ENCODE measurements around the gene TARM1.

DNA sequence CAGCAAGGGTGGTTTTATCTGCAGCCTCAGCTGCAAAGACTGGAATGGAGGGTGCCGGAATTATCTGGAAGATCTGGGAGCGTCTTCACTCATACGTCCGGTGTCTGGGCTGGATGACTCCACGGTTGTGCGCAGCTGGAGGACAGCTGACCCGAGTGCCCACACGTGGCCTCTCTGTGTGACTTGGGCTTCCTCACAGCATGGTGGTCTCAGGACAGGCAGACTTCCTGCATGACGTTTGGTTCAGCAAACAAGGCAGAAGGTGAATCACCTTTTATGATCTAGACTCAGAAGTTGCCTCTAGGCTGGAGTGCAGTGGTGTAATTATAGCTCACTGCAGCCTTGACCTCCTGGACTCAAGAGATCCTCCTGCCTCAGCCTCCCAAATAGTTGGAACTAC lies 56.5 kb downstream of the TARM1 start:
- TF ChIP-seq, protein P1, sequence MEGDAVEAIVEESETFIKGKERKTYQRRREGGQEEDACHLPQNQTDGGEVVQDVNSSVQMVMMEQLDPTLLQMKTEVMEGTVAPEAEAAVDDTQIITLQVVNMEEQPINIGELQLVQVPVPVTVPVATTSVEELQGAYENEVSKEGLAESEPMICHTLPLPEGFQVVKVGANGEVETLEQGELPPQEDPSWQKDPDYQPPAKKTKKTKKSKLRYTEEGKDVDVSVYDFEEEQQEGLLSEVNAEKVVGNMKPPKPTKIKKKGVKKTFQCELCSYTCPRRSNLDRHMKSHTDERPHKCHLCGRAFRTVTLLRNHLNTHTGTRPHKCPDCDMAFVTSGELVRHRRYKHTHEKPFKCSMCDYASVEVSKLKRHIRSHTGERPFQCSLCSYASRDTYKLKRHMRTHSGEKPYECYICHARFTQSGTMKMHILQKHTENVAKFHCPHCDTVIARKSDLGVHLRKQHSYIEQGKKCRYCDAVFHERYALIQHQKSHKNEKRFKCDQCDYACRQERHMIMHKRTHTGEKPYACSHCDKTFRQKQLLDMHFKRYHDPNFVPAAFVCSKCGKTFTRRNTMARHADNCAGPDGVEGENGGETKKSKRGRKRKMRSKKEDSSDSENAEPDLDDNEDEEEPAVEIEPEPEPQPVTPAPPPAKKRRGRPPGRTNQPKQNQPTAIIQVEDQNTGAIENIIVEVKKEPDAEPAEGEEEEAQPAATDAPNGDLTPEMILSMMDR (IDR thresholded peaks at IDR 0.05): no peak
- TF ChIP-seq, protein P2, sequence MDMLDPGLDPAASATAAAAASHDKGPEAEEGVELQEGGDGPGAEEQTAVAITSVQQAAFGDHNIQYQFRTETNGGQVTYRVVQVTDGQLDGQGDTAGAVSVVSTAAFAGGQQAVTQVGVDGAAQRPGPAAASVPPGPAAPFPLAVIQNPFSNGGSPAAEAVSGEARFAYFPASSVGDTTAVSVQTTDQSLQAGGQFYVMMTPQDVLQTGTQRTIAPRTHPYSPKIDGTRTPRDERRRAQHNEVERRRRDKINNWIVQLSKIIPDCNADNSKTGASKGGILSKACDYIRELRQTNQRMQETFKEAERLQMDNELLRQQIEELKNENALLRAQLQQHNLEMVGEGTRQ (IDR thresholded peaks at IDR 0.05; ENCODE audit: borderline replicate concordance, low read depth, low read length): no peak
- TF ChIP-seq EP300 (IDR thresholded peaks at IDR 0.05; ENCODE audit: borderline replicate concordance in 1 of 2, low read depth in 1 of 2, low read length in 1 of 2): no peak
- no peak for TF ChIP-seq CHD2 (IDR thresholded peaks at IDR 0.05; ENCODE audit: low read length, partially characterized antibody)
- TF ChIP-seq RAD21 (IDR thresholded peaks at IDR 0.05; ENCODE audit: low read length): no peak
- no peak for TF ChIP-seq POLR2AphosphoS5 (IDR thresholded peaks at IDR 0.05; ENCODE audit: low read depth, low read length)
- no peak for TF ChIP-seq YY1 (IDR thresholded peaks at IDR 0.05; ENCODE audit: low read depth)
- TF ChIP-seq JUND (IDR thresholded peaks at IDR 0.05): no peak
- no peak for TF ChIP-seq ELF1 (IDR thresholded peaks at IDR 0.05)
- no peak for TF ChIP-seq GABPA (IDR thresholded peaks at IDR 0.05; ENCODE audit: low read depth)
- no peak for TF ChIP-seq MXI1 (IDR thresholded peaks at IDR 0.05; ENCODE audit: low read depth, low read length)
- no peak for TF ChIP-seq GATA2 (CRISPR knock-in tag; IDR thresholded peaks at IDR 0.05)

Data from SK-N-SH (cell line).